Erythroblast (primary cell): ENCODE measurements around the gene CACNA1C.

Source experiments
- GATA1 ChIP-seq: IDR thresholded peaks from 2 replicates; pipeline ENCODE4 v1.6.1; 2011; ENCODE audit warnings: low read depth, mild to moderate bottlenecking, control low read depth, low read length, moderate library complexity
- POLR2A ChIP-seq: IDR thresholded peaks from 2 replicates; pipeline ENCODE4 v1.6.1; 2011; ENCODE audit warnings: mild to moderate bottlenecking, low read length

- TF ChIP-seq POLR2A (no peak), GATA1 (no peak)
Observed at GRCh38 chr12:2151391-2151790, 98.6 kb downstream of the CACNA1C start.
